OCI-LY3 (cell line): ENCODE measurements around the gene DCBLD1.

Experiments used
- H2AFZ ChIP-seq: fragments of 200-600, 300-600 bp; shearing (Covaris generic); 2 replicates; pipeline ENCODE4 v1.6.0; 2014; ENCODE audit warnings: antibody characterized with exemption, low read depth, low read length
- H3K27ac ChIP-seq: fragments of 200-600, 300-600 bp; sonication (generic); 2 replicates; pipeline ENCODE4 v1.5.1; 2014; ENCODE audit warnings: mild to moderate bottlenecking, low read length, moderate library complexity, mixed read lengths
- H3K27me3 ChIP-seq: fragments of 200-600, 300-600 bp; sonication (generic); 2 replicates; pipeline ENCODE4 v1.6.1; 2014; ENCODE audit warnings: low read depth, low read length, mixed read lengths
- H3K36me3 ChIP-seq: fragments of 200-600, 300-600 bp; sonication (generic); replicated peaks from 2 replicates; pipeline ENCODE3; 2014; ENCODE audit warnings: low read depth, low read length, mixed read lengths
- H3K4me1 ChIP-seq: fragments of 300-600, 200-600 bp; sonication (generic); 2 replicates; pipeline ENCODE4 v1.6.1; 2014; ENCODE audit warnings: low read length, mixed read lengths
- H3K4me2 ChIP-seq: fragments of 200-600, 300-600 bp; sonication (generic); 2 replicates; pipeline ENCODE4 v1.6.1; 2014; ENCODE audit warnings: low read length, mixed read lengths
- H3K4me3 ChIP-seq: fragments of 300-600, 200-600 bp; sonication (generic); 2 replicates; pipeline ENCODE4 v1.5.1; 2014; ENCODE audit warnings: antibody characterized with exemption, mild to moderate bottlenecking, low read length, moderate library complexity
- H3K79me2 ChIP-seq: fragments of 300-600, 200-600 bp; shearing (Covaris generic); 2 replicates; pipeline ENCODE4 v1.6.1; 2014; ENCODE audit warnings: mild to moderate bottlenecking, low read length, mixed read lengths
- H3K9ac ChIP-seq: fragments of 300-600, 200-600 bp; shearing (Covaris generic); 2 replicates; pipeline ENCODE4 v1.6.0; 2014; ENCODE audit warnings: mild to moderate bottlenecking, low read length, moderate library complexity
- H3K9me3 ChIP-seq: fragments of 200-600, 300-600 bp; shearing (Covaris generic); 2 replicates; pipeline ENCODE4 v1.6.1; 2014; ENCODE audit warnings: low read length, mixed read lengths; ENCODE audit not compliant: insufficient read depth
- H4K20me1 ChIP-seq: fragments of 200-600, 300-600 bp; sonication (generic); 2 replicates; pipeline ENCODE4 v1.6.1; 2016; ENCODE audit warnings: low read length, mixed read lengths; ENCODE audit not compliant: insufficient read depth
- CTCF ChIP-seq: fragments of 200-600, 300-600 bp; sonication (generic); IDR thresholded peaks from 2 replicates; pipeline ENCODE4 v1.5.1; 2014; ENCODE audit warnings: antibody characterized with exemption, low read length, low read depth
- EZH2phosphoT487 ChIP-seq: fragments of 200-600 bp; shearing (Covaris generic); IDR thresholded peaks from 2 replicates; pipeline ENCODE4 v1.6.1; 2018; ENCODE audit warnings: antibody characterized with exemption, mixed run types, low read depth

The DCBLD1 gene

GRCh38 chr6:117473401-117473800 is 9.1 kb upstream of the DCBLD1 start:
- Histone ChIP-seq H3K27ac (no peak overlapping the region), H3K9me3 (no peaks in the 10 kb centered on the region), H3K27me3 (no peaks in the 10 kb centered on the region), H2AFZ (no peak overlapping the region), H3K4me2 (no peak overlapping the region), H4K20me1 (no peaks in the 10 kb centered on the region), H3K79me2 (no peaks in the 10 kb centered on the region), H3K4me1 (peaks cover 14% of the 10 kb centered on the region), H3K4me3 (no peak overlapping the region), H3K36me3 (no peaks in the 10 kb centered on the region), H3K9ac (no peak overlapping the region)
- TF ChIP-seq EZH2phosphoT487: no peak
- TF ChIP-seq CTCF: no peak

- no peaks in the 10 kb centered on the region for H3K36me3 ChIP-seq
- H3K27me3 ChIP-seq: no peaks in the 10 kb centered on the region
- no peaks in the 10 kb centered on the region for H3K9me3 ChIP-seq
- TF ChIP-seq CTCF: peak; percentile 61
- TF ChIP-seq EZH2phosphoT487: no peak
- no peaks in the 10 kb centered on the region for H3K79me2 ChIP-seq
- no peak overlapping the region for H3K9ac ChIP-seq
- H2AFZ ChIP-seq: 0 out of 2 replicates have a peak overlapping the region, but pooled peaks have one; percentile 81
- H3K4me1 ChIP-seq: peaks cover 12% of the 10 kb centered on the region
- H3K4me3 ChIP-seq: peak overlapping the region; percentile 59
- peak overlapping the region; percentile 72 for H3K4me2 ChIP-seq
- H4K20me1 ChIP-seq: no peaks in the 10 kb centered on the region
- H3K27ac ChIP-seq: no peak overlapping the region
These were observed 4.3 kb upstream of the DCBLD1 start for GRCh38 chr6:117477988-117478852.

GRCh38 chr6:117478853-117479231 is 3.6 kb upstream of the DCBLD1 start:
- Histone ChIP-seq H3K9me3 (no peaks in the 10 kb centered on the region), H4K20me1 (no peaks in the 10 kb centered on the region), H3K79me2 (no peaks in the 10 kb centered on the region), H3K27ac (no peak overlapping the region), H3K27me3 (no peaks in the 10 kb centered on the region), H3K9ac (no peak overlapping the region), H3K4me1 (peaks cover 12% of the 10 kb centered on the region), H3K4me3 (no peak overlapping the region), H2AFZ (no peak overlapping the region), H3K36me3 (no peaks in the 10 kb centered on the region), H3K4me2 (peak overlapping the region; percentile 72; the same call in 1 of the 2 replicates)
- TF ChIP-seq CTCF (no peak), EZH2phosphoT487 (no peak)

DNA sequence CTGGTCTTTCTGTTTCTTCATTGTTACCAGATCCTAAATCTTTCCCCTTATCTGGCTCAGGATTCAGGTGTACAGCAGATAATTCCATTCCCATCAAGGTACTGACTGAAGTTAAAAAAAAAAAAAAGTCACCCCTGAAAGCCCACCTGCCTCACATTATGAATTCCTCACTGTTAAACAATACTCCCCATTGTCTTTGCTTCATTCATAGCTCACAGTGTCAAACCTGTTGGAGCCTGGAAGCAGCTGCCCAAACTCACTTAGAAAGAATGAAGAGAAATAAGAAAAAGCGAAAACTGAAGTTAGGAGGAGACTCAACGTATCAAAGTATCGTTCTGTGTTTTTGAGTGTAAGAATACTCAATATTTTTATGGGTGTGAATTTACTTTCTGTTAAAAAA is 1.8 kb upstream of the DCBLD1 start:
- no peaks in the 10 kb centered on the region for H3K27me3 ChIP-seq
- no peak overlapping the region for H3K4me3 ChIP-seq
- no peak for TF ChIP-seq CTCF
- TF ChIP-seq EZH2phosphoT487: no peak
- no peak overlapping the region for H3K4me2 ChIP-seq
- no peaks in the 10 kb centered on the region for H3K36me3 ChIP-seq
- H2AFZ ChIP-seq: no peak overlapping the region
- no peak overlapping the region for H3K27ac ChIP-seq
- no peaks in the 10 kb centered on the region for H3K9me3 ChIP-seq
- no peak overlapping the region for H3K9ac ChIP-seq
- no peaks in the 10 kb centered on the region for H3K79me2 ChIP-seq
- H4K20me1 ChIP-seq: no peaks in the 10 kb centered on the region
- peaks cover 27% of the 10 kb centered on the region for H3K4me1 ChIP-seq
